ENCODE measurements around the gene TMEM271.

TMEM271 gene

GRCh38 chr4:536351-536972, 39.6 kb downstream of the TMEM271 start:
- in situ Hi-C loops (cut with HindIII; ENCODE audit: low sequenced_read_pairs), result no loop called here

- in situ Hi-C loops (cut with HindIII; ENCODE audit: low sequenced_read_pairs), result no loop called here
Measured at GRCh38 chr4:535924-536281, 40.2 kb downstream of the TMEM271 start.

- in situ Hi-C loops (cut with HindIII; ENCODE audit: low sequenced_read_pairs), result no loop called here
Measured at GRCh38 chr4:535181-535923, 40.7 kb downstream of the TMEM271 start.

- in situ Hi-C loops (cut with HindIII; ENCODE audit: low sequenced_read_pairs), result no loop called here
Measured at GRCh38 chr4:534576-535151, 41.4 kb downstream of the TMEM271 start.

- in situ Hi-C loops (cut with HindIII; ENCODE audit: low sequenced_read_pairs), result no loop called here
Measured at GRCh38 chr4:534101-534575, 42.0 kb downstream of the TMEM271 start.

- in situ Hi-C loops (cut with HindIII; ENCODE audit: low sequenced_read_pairs), result no loop called here
Measured at GRCh38 chr4:533318-534100, 42.6 kb downstream of the TMEM271 start.

GRCh38 chr4:532588-533317, 43.3 kb downstream of the TMEM271 start:
- in situ Hi-C loops (cut with HindIII; ENCODE audit: low sequenced_read_pairs), result no loop called here

- in situ Hi-C loops (cut with HindIII; ENCODE audit: low sequenced_read_pairs), result no loop called here
Measured at GRCh38 chr4:531721-532565, 44.2 kb downstream of the TMEM271 start.

GRCh38 chr4:531076-531475, 45.0 kb downstream of the TMEM271 start:
- in situ Hi-C loops (cut with HindIII; ENCODE audit: low sequenced_read_pairs), result no loop called here

GRCh38 chr4:530017-530781, 45.9 kb downstream of the TMEM271 start:
- in situ Hi-C loops (cut with HindIII; ENCODE audit: low sequenced_read_pairs), result no loop called here

- in situ Hi-C loops (cut with HindIII; ENCODE audit: low sequenced_read_pairs), result loop anchor here (5.0 kb wide), 1 partner anchor 83 kb away; no protein-coding TSS in a partner anchor
Measured at GRCh38 chr4:529563-529962, 46.5 kb downstream of the TMEM271 start.

GRCh38 chr4:528835-529234, 47.3 kb downstream of the TMEM271 start:
- in situ Hi-C loops (cut with HindIII; ENCODE audit: low sequenced_read_pairs), result loop anchor here (5.0 kb wide), 1 partner anchor 83 kb away; no protein-coding TSS in a partner anchor

- in situ Hi-C loops (cut with HindIII; ENCODE audit: low sequenced_read_pairs), result loop anchor here (5.0 kb wide), 1 partner anchor 84 kb away; no protein-coding TSS in a partner anchor
Measured at GRCh38 chr4:528296-528695, 47.8 kb downstream of the TMEM271 start.

- in situ Hi-C loops (cut with HindIII; ENCODE audit: low sequenced_read_pairs), result loop anchor here (5.0 kb wide), 1 partner anchor 85 kb away; no protein-coding TSS in a partner anchor
Measured at GRCh38 chr4:526971-527460, 49.1 kb downstream of the TMEM271 start.

- in situ Hi-C loops (cut with HindIII; ENCODE audit: low sequenced_read_pairs), result loop anchor here (5.0 kb wide), 1 partner anchor 86 kb away; no protein-coding TSS in a partner anchor
Measured at GRCh38 chr4:526189-526909, 49.7 kb downstream of the TMEM271 start.

GRCh38 chr4:525660-526059, 50.4 kb downstream of the TMEM271 start:
- in situ Hi-C loops (cut with HindIII; ENCODE audit: low sequenced_read_pairs), result loop anchor here (5.0 kb wide), 1 partner anchor 87 kb away; no protein-coding TSS in a partner anchor

- in situ Hi-C loops (cut with HindIII; ENCODE audit: low sequenced_read_pairs), result no loop called here
Measured at GRCh38 chr4:524196-524595, 51.9 kb downstream of the TMEM271 start.
